LNCaP clone FGC (cell line): ENCODE data around the gene UTP25.

Experiments
- DNase-seq: peaks from one replicate; pipeline ENCODE4 v3.0.0-alpha.2; 2011; ENCODE audit warnings: low read depth
- H3K4me3 ChIP-seq: 2 replicates; pipeline ENCODE4 v1.5.1; 2011; ENCODE audit warnings: mild to moderate bottlenecking, low read depth, low read length, control low read depth
- TF ChIP-seq, protein P1 (sequence below): IDR thresholded peaks from 2 replicates; pipeline ENCODE4 v1.5.1; 2012; ENCODE audit warnings: mild to moderate bottlenecking; ENCODE audit not compliant: control insufficient read depth, insufficient read depth; ENCODE audit errors: extremely low read depth

Gene UTP25

DNA sequence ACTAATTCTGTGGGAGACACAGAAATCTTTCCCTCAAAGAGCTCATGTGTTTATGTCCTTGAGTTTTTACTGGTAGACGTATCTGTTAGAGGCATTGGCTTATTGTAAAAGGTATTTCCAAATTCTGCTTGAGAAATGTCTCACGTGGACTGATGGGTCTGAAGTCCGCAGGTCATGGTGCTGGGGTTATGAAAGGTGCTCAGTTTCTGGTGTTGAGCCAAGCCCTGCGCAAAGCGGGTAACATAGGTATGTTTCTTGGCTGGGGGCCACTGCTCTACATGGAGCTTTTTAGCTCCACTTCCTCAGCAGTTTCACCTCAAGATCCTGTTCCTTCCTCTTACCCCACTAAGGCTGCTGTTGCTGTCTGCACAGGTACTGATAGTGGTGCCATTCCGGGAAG is 10.8 kb downstream of the UTP25 start:
- H3K4me3 ChIP-seq, result no peak overlapping the region
- DNase-seq, result no peak
- TF ChIP-seq, protein P1, sequence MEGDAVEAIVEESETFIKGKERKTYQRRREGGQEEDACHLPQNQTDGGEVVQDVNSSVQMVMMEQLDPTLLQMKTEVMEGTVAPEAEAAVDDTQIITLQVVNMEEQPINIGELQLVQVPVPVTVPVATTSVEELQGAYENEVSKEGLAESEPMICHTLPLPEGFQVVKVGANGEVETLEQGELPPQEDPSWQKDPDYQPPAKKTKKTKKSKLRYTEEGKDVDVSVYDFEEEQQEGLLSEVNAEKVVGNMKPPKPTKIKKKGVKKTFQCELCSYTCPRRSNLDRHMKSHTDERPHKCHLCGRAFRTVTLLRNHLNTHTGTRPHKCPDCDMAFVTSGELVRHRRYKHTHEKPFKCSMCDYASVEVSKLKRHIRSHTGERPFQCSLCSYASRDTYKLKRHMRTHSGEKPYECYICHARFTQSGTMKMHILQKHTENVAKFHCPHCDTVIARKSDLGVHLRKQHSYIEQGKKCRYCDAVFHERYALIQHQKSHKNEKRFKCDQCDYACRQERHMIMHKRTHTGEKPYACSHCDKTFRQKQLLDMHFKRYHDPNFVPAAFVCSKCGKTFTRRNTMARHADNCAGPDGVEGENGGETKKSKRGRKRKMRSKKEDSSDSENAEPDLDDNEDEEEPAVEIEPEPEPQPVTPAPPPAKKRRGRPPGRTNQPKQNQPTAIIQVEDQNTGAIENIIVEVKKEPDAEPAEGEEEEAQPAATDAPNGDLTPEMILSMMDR, result no peak

DNA sequence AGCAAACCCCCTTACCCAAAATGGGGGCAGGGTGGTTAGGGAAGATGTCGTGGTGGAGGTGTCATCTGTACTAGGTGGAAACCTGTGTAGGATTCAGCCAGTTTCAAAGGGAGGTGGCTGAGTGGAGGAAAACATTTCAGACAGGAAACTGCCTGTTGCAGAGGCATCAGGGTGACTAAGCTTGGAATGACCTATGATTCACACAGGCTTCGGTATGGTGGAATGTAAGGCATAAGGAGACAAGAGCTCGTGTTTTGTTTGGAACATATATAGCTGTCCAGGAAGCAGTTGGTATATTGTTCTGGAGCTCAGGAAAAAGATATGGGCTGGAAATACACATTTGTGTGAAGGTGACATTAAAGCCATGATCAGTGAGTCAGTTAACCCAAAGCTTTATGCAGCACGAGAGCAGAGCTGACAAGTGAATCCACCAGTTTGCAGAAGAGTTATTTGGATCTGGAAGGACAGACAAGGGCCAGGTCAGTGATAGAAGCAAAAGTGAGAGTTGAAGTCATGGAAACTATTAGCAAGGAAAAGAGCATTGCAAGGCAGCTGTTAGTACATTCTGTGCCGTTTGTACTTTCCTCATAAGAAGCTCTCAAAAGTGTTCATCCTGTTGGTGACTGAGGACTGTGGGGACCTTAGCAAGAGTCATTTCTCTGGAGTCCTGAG is 12.2 kb downstream of the UTP25 start:
- no peak for DNase-seq
- H3K4me3 ChIP-seq, result no peak overlapping the region
- TF ChIP-seq, protein P1, result no peak

DNA sequence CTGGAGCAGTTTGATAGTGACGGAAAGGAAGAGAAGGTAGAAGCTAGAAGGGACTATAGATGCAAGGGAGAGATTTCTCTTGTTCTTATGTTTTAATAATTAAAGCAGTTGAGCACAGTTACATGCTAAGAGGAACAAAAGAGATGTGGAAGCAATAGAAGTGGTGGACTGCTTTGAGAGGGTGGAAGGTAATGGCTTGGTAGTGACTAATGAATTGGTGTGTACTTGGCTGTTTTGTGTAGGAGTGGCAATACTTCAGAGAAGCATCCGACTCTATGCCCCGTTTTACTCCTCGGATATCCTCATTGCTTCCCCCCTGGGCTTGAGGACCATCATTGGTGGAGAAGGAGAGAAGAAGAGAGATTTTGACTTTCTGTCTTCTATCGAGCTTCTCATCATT is 12.8 kb downstream of the UTP25 start:
- TF ChIP-seq, protein P1, result no peak
- H3K4me3 ChIP-seq, result no peak overlapping the region
- no peak for DNase-seq

DNA sequence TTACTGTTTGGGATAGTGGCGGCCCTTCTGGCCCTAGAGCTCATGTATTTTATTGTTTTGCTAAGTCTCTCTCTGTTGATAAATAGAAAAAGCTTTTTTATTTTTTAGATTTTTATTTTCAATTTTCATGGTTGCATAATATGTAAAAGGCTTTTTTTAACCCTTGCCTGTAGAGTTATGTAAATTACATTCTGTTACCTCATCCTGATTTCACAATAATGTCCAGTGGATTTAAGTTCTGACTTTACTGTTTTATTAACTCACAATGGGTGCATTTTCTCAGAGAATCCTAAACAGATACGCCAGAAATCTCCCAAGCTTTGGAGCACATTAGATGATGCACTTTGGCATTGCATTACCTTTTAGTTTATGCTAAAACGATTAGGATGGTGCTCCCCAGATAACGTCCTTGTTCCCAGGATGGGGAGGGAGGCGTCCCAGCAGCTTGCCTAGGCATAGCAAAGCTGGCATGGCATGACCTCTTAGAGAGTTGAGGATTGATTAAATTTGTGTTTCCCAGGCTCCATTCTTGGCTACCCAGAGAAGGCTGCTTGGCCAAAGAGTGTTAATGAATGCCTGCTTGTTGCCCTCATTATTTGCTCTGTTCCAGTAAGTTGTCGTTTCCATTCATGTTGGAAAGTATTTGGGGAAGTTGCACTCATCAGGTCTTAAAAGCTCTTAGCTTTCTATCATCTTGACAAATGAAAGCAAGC is 17.1 kb downstream of the UTP25 start:
- no peak overlapping the region for H3K4me3 ChIP-seq
- TF ChIP-seq, protein P1, result no peak
- DNase-seq, result no peak

DNA sequence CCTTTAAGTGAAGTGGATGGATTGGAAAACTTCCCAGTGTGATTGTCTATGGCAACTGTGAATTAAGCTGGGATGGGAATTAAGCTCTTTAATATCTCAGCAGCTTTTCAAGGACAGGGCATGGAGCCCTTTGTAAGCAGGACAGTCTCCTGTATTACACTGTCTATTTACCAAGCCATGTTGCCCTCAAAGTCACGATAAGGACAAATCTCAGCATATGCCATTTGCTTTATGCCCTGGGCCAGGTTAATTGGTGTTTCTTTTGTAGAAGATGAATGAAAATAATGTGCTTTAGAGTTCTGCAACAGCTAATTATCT is 17.6 kb downstream of the UTP25 start:
- DNase-seq, result no peak
- TF ChIP-seq, protein P1, result no peak
- no peak overlapping the region for H3K4me3 ChIP-seq

DNA sequence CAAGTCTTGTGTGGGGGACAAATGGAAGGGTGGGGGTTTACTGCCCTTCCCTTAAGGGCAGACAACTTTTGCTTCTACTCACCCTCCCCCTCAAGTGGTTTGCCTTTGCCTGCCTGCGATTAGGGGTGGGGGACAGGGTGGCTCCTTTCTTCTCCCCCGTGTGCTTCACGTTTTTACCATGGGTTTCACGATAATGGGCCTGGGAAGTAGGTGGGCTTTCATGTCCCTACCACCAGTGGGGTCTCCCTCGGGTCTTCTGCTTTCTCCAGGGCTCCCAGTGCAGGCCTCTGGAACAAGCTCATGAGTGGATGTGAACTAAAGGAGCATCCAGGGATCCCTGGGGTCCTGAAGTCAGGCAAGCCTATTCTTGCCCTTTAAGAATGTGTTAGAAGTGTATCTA is 21.6 kb downstream of the UTP25 start:
- DNase-seq, result no peak
- TF ChIP-seq, protein P1, result no peak
- no peak overlapping the region for H3K4me3 ChIP-seq
